ENCODE data around the gene RALGAPA1. TPM values are rescaled to one million over a fixed set of nuclear protein-coding genes. Genes with fewer than 3 reads are reported as not detected.

RALGAPA1 gene
- polyA plus RNA-seq, 1 of the 3 experiments (the other 2 are of a cell fraction), result 3.6 TPM

DNA sequence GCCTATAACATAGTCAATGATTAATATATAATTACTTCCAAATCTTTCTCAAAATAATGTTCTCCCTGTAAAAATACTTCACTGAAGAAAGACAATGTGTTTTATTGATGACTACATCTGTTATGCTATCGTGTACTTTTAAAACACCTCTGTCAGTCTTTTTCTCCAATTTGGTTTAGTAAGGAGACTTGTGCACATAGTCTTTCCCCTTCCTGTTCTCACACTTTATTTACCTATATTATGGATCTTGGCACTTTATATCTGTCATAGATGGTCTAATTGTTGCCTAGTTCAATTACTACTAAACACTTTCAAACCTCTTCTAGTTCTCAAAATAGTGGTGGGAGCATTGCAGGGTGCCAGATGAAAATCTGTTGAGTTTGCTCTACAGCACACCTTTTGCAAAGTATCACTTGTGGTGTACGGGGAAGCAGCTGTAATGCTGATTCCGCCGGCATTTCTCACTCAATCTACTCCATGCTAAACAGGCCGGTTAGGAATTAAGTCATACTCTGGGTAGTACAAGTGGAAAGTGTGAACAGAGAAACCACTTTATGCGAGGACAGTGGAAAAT lies 276.2 kb downstream of the RALGAPA1 start:
- POLR2A ChIA-PET, result interaction anchor here (0.6 to 3.7 kb wide), 14 partner anchors 10 to 241 kb away, joined by 3 to 37 read pairs (median 8); partner anchors contain the start of genes NFKBIA and PSMA6
- Histone ChIP-seq H3K79me2 (ENCODE audit: insufficient read depth) (no peaks in the 10 kb centered on the region), H3F3A (replicated peaks; ENCODE audit: insufficient read depth) (no peaks in the 10 kb centered on the region), H3K36me3 (replicated peaks in 1 of 2; ENCODE audit: control insufficient read depth in 1 of 2, insufficient read depth in 2 of 2, low read length in 1 of 2) (peaks cover 0 to 3% of the 10 kb centered on the region in 2 experiments), H3K4me2 (peak overlapping the region; percentile 96), H4K20me1 (ENCODE audit: insufficient read depth) (peaks cover 4% of the 10 kb centered on the region), H3K4me1 (ENCODE audit: control insufficient read depth in 1 of 2, insufficient read depth in 2 of 2, low read depth in 1 of 2, low read length in 1 of 2) (no peaks in the 10 kb centered on the region; a peak in 2 of 4 replicates), H3K9me3 (no peaks in the 10 kb centered on the region), H3K4me3 (ENCODE audit: low read depth in 2 of 2, low read length in 1 of 2) (peak overlapping the region; percentile 66 to 75), H3K27me3 (ENCODE audit: insufficient read depth) (peaks cover 27% of the 10 kb centered on the region), H3K9ac (no peak overlapping the region), H3K9me2 (no peaks in the 10 kb centered on the region; the same call in 1 of the 2 replicates), H2AFZ (ENCODE audit: low read depth) (peak overlapping the region; percentile 82; the same call in 1 of the 2 replicates), H3K27ac (ENCODE audit: low read depth in 2 of 2, low read length in 1 of 2) (peak overlapping the region in 1 of 2 experiments; percentile 88; a peak in 2 of 4 replicates)
- 2% methylated on average over 6 of the region's 6 CpGs for WGBS (ENCODE audit: low lambda C conversion rate)
- CTCF ChIA-PET, result interaction anchor here (1.0 to 2.4 kb wide), 8 partner anchors 13 to 392 kb away, joined by 3 to 10 read pairs (median 6); no protein-coding TSS in a partner anchor
- no peak for DNase-seq
- TF ChIP-seq, protein P1, sequence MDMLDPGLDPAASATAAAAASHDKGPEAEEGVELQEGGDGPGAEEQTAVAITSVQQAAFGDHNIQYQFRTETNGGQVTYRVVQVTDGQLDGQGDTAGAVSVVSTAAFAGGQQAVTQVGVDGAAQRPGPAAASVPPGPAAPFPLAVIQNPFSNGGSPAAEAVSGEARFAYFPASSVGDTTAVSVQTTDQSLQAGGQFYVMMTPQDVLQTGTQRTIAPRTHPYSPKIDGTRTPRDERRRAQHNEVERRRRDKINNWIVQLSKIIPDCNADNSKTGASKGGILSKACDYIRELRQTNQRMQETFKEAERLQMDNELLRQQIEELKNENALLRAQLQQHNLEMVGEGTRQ (IDR thresholded peaks at IDR 0.05; ENCODE audit: borderline replicate concordance, low read depth, low read length), result no peak
- TF ChIP-seq POLR2AphosphoS5 (IDR thresholded peaks at IDR 0.05; ENCODE audit: low read depth, low read length) (no peak), ELF1 (IDR thresholded peaks at IDR 0.05) (no peak), EZH2phosphoT487 (IDR thresholded peaks at IDR 0.05; ENCODE audit: borderline replicate concordance, low read depth) (peak; percentile 40; the same call in 1 of the 2 replicates), GABPA (IDR thresholded peaks at IDR 0.05; ENCODE audit: low read depth) (no peak), MXI1 (IDR thresholded peaks at IDR 0.05; ENCODE audit: low read depth, low read length) (0 out of 2 replicates have a peak, but pooled peaks have one; percentile 6)
- TF ChIP-seq, protein P2, sequence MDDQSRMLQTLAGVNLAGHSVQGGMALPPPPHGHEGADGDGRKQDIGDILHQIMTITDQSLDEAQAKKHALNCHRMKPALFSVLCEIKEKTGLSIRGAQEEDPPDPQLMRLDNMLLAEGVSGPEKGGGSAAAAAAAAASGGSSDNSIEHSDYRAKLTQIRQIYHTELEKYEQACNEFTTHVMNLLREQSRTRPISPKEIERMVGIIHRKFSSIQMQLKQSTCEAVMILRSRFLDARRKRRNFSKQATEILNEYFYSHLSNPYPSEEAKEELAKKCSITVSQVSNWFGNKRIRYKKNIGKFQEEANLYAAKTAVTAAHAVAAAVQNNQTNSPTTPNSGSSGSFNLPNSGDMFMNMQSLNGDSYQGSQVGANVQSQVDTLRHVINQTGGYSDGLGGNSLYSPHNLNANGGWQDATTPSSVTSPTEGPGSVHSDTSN (IDR thresholded peaks at IDR 0.05), result no peak
- TF ChIP-seq, protein P3, sequence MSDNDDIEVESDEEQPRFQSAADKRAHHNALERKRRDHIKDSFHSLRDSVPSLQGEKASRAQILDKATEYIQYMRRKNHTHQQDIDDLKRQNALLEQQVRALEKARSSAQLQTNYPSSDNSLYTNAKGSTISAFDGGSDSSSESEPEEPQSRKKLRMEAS (IDR thresholded peaks at IDR 0.05; ENCODE audit: low read depth), result no peak
- TF ChIP-seq, protein P4, sequence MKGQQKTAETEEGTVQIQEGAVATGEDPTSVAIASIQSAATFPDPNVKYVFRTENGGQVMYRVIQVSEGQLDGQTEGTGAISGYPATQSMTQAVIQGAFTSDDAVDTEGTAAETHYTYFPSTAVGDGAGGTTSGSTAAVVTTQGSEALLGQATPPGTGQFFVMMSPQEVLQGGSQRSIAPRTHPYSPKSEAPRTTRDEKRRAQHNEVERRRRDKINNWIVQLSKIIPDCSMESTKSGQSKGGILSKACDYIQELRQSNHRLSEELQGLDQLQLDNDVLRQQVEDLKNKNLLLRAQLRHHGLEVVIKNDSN (IDR thresholded peaks at IDR 0.05; ENCODE audit: borderline replicate concordance, low read depth), result no peak

DNA sequence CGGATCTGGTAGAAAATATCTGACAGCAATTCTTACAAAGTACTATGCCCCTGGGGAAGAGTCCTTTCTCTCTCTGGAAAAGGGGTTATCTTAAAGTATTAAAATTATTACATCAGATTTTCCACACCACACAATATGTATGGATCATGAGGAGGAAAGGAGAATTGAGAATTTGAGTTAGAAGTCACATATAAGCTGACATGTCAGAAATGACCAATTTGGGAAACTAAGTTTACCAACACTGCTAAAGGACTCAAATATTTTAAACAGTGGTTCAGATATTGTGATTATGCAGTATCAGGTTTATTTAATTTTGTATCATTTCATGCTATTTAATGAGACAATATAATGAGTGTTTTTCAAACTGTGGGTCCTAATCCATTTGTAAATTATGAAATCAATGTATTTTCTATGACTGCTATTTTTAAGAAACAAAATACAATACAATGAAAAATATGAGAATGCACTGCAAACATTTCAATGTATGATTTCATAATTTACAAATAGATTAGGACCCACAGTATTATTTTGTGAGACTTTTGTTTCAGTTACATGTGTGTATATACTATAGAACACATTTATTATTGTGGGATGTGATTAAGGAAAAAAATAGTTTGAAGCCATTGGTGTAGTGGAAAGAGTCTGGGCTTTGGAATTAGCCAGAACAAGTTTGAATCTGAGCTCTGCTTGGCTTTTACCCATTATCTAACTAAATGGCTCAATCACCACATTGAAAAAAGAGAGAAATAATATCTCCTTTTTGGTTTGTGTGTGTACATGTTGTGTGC lies 276.9 kb downstream of the RALGAPA1 start:
- Histone ChIP-seq H3K27me3 (ENCODE audit: insufficient read depth) (peaks cover 27% of the 10 kb centered on the region), H3K4me1 (ENCODE audit: control insufficient read depth in 1 of 2, insufficient read depth in 2 of 2, low read depth in 1 of 2, low read length in 1 of 2) (no peaks in the 10 kb centered on the region; a peak in 2 of 4 replicates), H3K9me3 (no peaks in the 10 kb centered on the region), H3K79me2 (ENCODE audit: insufficient read depth) (no peaks in the 10 kb centered on the region), H4K20me1 (ENCODE audit: insufficient read depth) (peaks cover 4% of the 10 kb centered on the region), H3K9me2 (no peaks in the 10 kb centered on the region; the same call in 1 of the 2 replicates), H3K9ac (no peak overlapping the region), H3K36me3 (replicated peaks in 1 of 2; ENCODE audit: control insufficient read depth in 1 of 2, insufficient read depth in 2 of 2, low read length in 1 of 2) (no peaks in the 10 kb centered on the region), H3K4me3 (ENCODE audit: low read depth in 2 of 2, low read length in 1 of 2) (peak overlapping the region in 1 of 2 experiments; percentile 75; a peak in 2 of 4 replicates), H3K4me2 (no peak overlapping the region), H3K27ac (ENCODE audit: low read depth in 2 of 2, low read length in 1 of 2) (peak overlapping the region in 1 of 2 experiments; percentile 88; a peak in 2 of 4 replicates), H3F3A (replicated peaks; ENCODE audit: insufficient read depth) (no peaks in the 10 kb centered on the region), H2AFZ (ENCODE audit: low read depth) (no peak overlapping the region)
- CTCF ChIA-PET, result interaction anchor here (0.6 to 3.8 kb wide), 8 partner anchors 12 to 292 kb away, joined by 3 to 19 read pairs (median 3); no protein-coding TSS in a partner anchor
- 97% methylated on average over 1 of the region's 1 CpG for WGBS (ENCODE audit: low lambda C conversion rate)
- POLR2A ChIA-PET, result interaction anchor here (1.5 to 1.6 kb wide), 2 partner anchors 103 to 154 kb away, joined by 4 to 11 read pairs; no protein-coding TSS in a partner anchor
- TF ChIP-seq EP300 (IDR thresholded peaks at IDR 0.05; ENCODE audit: borderline replicate concordance in 1 of 2, low read depth in 1 of 2, low read length in 1 of 2) (peak in 1 of 2 experiments; percentile 30; a peak in 1 of 4 replicates), FOSL2 (IDR thresholded peaks at IDR 0.05; ENCODE audit: borderline replicate concordance, low read depth) (no peak)
- DNase-seq, result no peak
